CD4-positive, alpha-beta T cell treated with Interferon gamma for 1 hour (primary cell): Measurements from ENCODE around the gene CACNA1C.
"Not testable (repeated sequence)": the region's sequence is repeated elsewhere in the genome, so short reads cannot be mapped to it uniquely, and the experiment has no call there.

ENCODE experiments used
- DNase-seq: peaks from one replicate; pipeline ENCODE4 v3.0.0-alpha.2; 2020

CACNA1C gene

GRCh38 chr12:2113119-2113912, 60.5 kb downstream of the CACNA1C start:
- DNase-seq: no peak

GRCh38 chr12:2114071-2114470, 61.3 kb downstream of the CACNA1C start:
- DNase-seq: no peak

GRCh38 chr12:2115101-2115845, 62.5 kb downstream of the CACNA1C start:
- DNase-seq: no peak

- DNase-seq: no peak
Measured at GRCh38 chr12:2117541-2117940, 64.8 kb downstream of the CACNA1C start.

GRCh38 chr12:2118061-2118460, 65.3 kb downstream of the CACNA1C start:
- no peak for DNase-seq

GRCh38 chr12:2118481-2119255, 65.9 kb downstream of the CACNA1C start:
- DNase-seq: no peak

- DNase-seq: no peak
Measured at GRCh38 chr12:2119266-2119665, 66.5 kb downstream of the CACNA1C start.

GRCh38 chr12:2120982-2121758, 68.4 kb downstream of the CACNA1C start:
- no peak for DNase-seq

GRCh38 chr12:2124466-2125023, 71.8 kb downstream of the CACNA1C start:
- DNase-seq: no peak

GRCh38 chr12:2125651-2126522, 73.1 kb downstream of the CACNA1C start:
- no peak for DNase-seq

- DNase-seq: no peak
Measured at GRCh38 chr12:2126676-2127406, 74.1 kb downstream of the CACNA1C start.

- no peak for DNase-seq
Measured at GRCh38 chr12:2129076-2129475, 76.3 kb downstream of the CACNA1C start.

- not testable (repeated sequence) for DNase-seq
Measured at GRCh38 chr12:2135661-2136418, 83.1 kb downstream of the CACNA1C start.

- no peak for DNase-seq
Measured at GRCh38 chr12:2136901-2137300, 84.1 kb downstream of the CACNA1C start.

- no peak for DNase-seq
Measured at GRCh38 chr12:2137711-2138110, 84.9 kb downstream of the CACNA1C start.

GRCh38 chr12:2138294-2138693, 85.5 kb downstream of the CACNA1C start:
- DNase-seq: no peak

- no peak for DNase-seq
Measured at GRCh38 chr12:2138871-2139308, 86.1 kb downstream of the CACNA1C start.

GRCh38 chr12:2139651-2140050, 86.9 kb downstream of the CACNA1C start:
- no peak for DNase-seq

- DNase-seq: no peak
Measured at GRCh38 chr12:2140858-2141519, 88.2 kb downstream of the CACNA1C start.
